ENCODE results near the gene RAB7B.

RAB7B gene

DNA sequence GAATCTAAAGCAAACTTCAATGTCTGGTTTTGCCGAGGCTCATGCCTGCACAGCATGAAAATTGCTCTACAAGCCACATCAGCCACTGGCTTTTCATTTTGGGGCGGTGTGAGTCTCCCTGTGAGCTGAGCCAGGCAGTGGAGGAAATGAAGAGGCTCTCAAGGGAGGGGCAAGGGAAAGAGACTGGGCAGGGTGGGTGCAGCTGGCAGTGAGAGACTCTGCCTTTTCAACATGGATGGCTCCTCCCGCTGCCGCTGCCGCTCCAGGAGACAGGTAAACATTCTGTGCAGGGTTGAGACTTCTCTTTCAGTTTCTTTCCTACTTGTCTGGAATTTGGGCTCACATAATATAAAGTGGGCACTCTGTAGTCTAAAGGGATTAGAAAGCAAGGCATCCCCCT lies 31.8 kb upstream of the RAB7B start:
- TF ChIP-seq CTCF (IDR thresholded peaks at IDR 0.05; ENCODE audit: insufficient read depth, low read length, poor library complexity, severe bottlenecking) (no peak), EZH2phosphoT487 (conservative IDR thresholded peaks at IDR 0.05; ENCODE audit: low read length) (no peak)
- H3K4me3 ChIP-seq (ENCODE audit: insufficient read depth, low read length, poor library complexity, severe bottlenecking) = peak overlapping the region; percentile 50

GRCh38 chr1:206032380-206033140 lies 29.4 kb upstream of the RAB7B start:
- H3K27me3 ChIP-seq (ENCODE audit: low read length) = no peaks in the 10 kb centered on the region
- H3K4me2 ChIP-seq (ENCODE audit: low read depth, low read length, poor library complexity, severe bottlenecking) = no peak overlapping the region
- H2AFZ ChIP-seq (ENCODE audit: low read depth, low read length, severe bottlenecking) = no peak overlapping the region

More for the DNA sequence above, 31.8 kb upstream of the RAB7B start:
- no peaks in the 10 kb centered on the region for H3K9me3 ChIP-seq (ENCODE audit: insufficient read depth, low read length)
- H3K9me2 ChIP-seq (replicated peaks; ENCODE audit: insufficient read depth, low read length) = no peaks in the 10 kb centered on the region
- peak overlapping the region; percentile 66 for H3K4me2 ChIP-seq (ENCODE audit: low read depth, low read length, poor library complexity, severe bottlenecking)
- no peaks in the 10 kb centered on the region for H3K79me2 ChIP-seq (ENCODE audit: insufficient read depth, low read length)
- peaks cover 27% of the 10 kb centered on the region for H3F3A ChIP-seq (ENCODE audit: insufficient read depth)
- no peaks in the 10 kb centered on the region for H3K27me3 ChIP-seq (ENCODE audit: low read length)
- no peaks in the 10 kb centered on the region for H3K36me3 ChIP-seq (ENCODE audit: low read length)
- peak overlapping the region; percentile 67; the same call in 1 of the 2 replicates for H3K27ac ChIP-seq (ENCODE audit: low read depth, low read length)
- H3K9ac ChIP-seq (ENCODE audit: low read length) = peak overlapping the region; percentile 48
- H2AFZ ChIP-seq (ENCODE audit: low read depth, low read length, severe bottlenecking) = peak overlapping the region; percentile 59
- no peaks in the 10 kb centered on the region for H4K20me1 ChIP-seq (ENCODE audit: low read depth, low read length)

DNA sequence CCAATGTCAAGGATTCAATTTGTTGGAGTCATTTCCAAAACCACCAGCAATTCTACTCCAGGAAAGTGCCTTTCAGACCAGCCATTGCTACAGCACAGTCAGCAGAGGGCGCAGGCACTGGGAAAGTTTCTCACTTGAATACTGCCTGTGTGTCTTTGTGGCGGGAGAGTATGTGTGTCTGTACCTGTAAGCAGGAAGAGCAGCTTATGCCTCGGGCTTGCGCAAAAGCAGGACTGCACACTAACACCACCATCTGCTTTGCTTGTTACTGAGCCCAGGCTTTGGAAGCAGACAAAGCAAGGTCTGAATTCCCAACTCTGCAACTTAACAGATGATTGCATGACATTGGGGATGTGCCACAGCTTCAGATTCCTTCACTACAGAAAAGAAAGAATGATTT lies 27.5 kb upstream of the RAB7B start:
- Histone ChIP-seq H3K9me3 (ENCODE audit: insufficient read depth, low read length) (no peaks in the 10 kb centered on the region), H3F3A (ENCODE audit: insufficient read depth) (peaks cover 5% of the 10 kb centered on the region; the same call in 1 of the 2 replicates), H3K36me3 (ENCODE audit: low read length) (no peaks in the 10 kb centered on the region), H2AFZ (ENCODE audit: low read depth, low read length, severe bottlenecking) (peak overlapping the region; percentile 16), H4K20me1 (ENCODE audit: low read depth, low read length) (no peaks in the 10 kb centered on the region), H3K27ac (ENCODE audit: low read depth, low read length) (no peak overlapping the region), H3K4me3 (ENCODE audit: insufficient read depth, low read length, poor library complexity, severe bottlenecking) (no peak overlapping the region), H3K27me3 (ENCODE audit: low read length) (no peaks in the 10 kb centered on the region), H3K4me2 (ENCODE audit: low read depth, low read length, poor library complexity, severe bottlenecking) (peak overlapping the region; percentile 37), H3K9ac (ENCODE audit: low read length) (peak overlapping the region; percentile 12; the same call in 1 of the 2 replicates), H3K9me2 (replicated peaks; ENCODE audit: insufficient read depth, low read length) (no peaks in the 10 kb centered on the region), H3K79me2 (ENCODE audit: insufficient read depth, low read length) (no peaks in the 10 kb centered on the region)
- TF ChIP-seq CTCF (IDR thresholded peaks at IDR 0.05; ENCODE audit: insufficient read depth, low read length, poor library complexity, severe bottlenecking) (peak; percentile 96), EZH2phosphoT487 (conservative IDR thresholded peaks at IDR 0.05; ENCODE audit: low read length) (no peak)

More at GRCh38 chr1:206032380-206033140, 29.4 kb upstream of the RAB7B start:
- Histone ChIP-seq H4K20me1 (ENCODE audit: low read depth, low read length) (no peaks in the 10 kb centered on the region), H3K79me2 (ENCODE audit: insufficient read depth, low read length) (no peaks in the 10 kb centered on the region), H3F3A (ENCODE audit: insufficient read depth) (peaks cover 12% of the 10 kb centered on the region), H3K9me2 (replicated peaks; ENCODE audit: insufficient read depth, low read length) (no peaks in the 10 kb centered on the region), H3K27ac (ENCODE audit: low read depth, low read length) (no peak overlapping the region), H3K4me3 (ENCODE audit: insufficient read depth, low read length, poor library complexity, severe bottlenecking) (no peak overlapping the region), H3K9me3 (ENCODE audit: insufficient read depth, low read length) (no peaks in the 10 kb centered on the region), H3K36me3 (ENCODE audit: low read length) (no peaks in the 10 kb centered on the region), H3K9ac (ENCODE audit: low read length) (no peak overlapping the region)
- TF ChIP-seq EZH2phosphoT487 (conservative IDR thresholded peaks at IDR 0.05; ENCODE audit: low read length) = no peak
- no peak for TF ChIP-seq CTCF (IDR thresholded peaks at IDR 0.05; ENCODE audit: insufficient read depth, low read length, poor library complexity, severe bottlenecking)
